GM21381 (cell line): ENCODE results near the gene CCNQ.

Source experiments
- ATAC-seq: cut with Tn5 transposase; IDR thresholded peaks from one replicate; pipeline ENCODE4 v1.9.1; 2021; ENCODE audit warnings: mild to moderate bottlenecking, moderate library complexity; ENCODE audit not compliant: unreplicated experiment

Gene CCNQ

DNA sequence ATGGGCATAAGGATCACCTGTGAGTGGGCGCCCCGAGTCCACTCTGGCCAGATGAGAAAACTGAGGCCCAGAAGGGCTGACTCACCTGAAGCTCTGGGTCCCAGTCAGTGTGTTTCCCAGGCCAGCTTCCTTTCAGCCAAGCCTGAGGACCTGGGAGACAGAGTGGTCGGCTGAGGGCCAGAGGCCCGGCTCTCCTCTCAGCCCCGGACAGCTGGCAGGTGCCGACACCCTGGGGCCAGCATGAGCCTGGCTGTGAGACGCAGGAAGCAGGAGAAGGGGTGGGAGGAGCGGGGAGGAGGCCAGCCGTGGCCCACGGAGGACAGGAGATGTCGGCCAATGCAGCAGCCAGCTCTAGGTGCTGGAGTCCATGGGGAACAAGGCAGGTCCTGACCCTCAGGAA lies 52.6 kb downstream of the CCNQ start:
- no peak for ATAC-seq

GRCh38 chrX:153544727-153545126 lies 54.2 kb downstream of the CCNQ start:
- no peak for ATAC-seq

- no peak for ATAC-seq
These were observed 59.0 kb downstream of the CCNQ start for GRCh38 chrX:153539979-153540358.

DNA sequence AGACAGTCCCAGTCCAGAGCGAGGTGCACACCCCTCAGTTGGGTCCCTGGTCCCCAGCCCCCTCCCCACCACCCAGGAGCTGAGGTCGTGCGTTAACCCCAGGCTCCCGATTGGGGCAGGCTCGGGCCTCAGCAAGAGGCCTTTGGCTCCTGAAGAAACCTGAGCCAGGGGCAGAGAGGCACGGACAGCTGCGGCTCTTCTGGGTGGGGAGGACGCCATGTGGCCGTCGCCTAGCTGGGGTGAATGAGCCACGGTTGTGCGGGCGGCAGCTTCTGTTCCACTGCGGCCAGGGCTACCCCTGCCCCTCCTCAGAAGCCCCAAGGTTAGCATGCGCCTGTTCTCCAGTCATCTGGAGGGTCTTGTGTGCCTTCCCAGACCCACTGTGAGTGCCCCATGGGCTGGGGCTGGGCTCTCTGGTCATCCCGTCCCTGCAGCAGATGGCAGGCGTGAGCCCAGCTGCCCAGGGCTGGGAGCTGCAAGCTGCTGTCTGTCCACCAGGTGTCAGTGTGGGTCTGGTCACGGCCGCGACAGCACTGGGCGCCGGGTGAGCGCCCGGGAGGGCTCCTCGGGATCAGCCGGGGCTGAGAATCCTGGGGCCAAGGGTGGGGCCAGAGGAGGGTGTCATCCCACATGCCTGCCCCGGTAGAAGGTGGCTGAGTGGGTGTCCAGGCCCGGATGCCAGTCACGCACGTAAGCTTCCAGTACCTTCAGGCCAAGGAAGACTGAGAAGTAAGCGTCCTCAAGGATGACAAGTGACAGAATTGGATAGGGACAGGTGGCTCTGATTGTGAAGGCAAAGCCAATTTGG lies 59.6 kb downstream of the CCNQ start:
- no peak for ATAC-seq

- no peak for ATAC-seq
These were observed 60.5 kb downstream of the CCNQ start for GRCh38 chrX:153538424-153538823.
